Duodenal mucosa (tissue), 2 donors: Measurements from ENCODE around the gene TSPO2.

ENCODE experiments used
- H3K27ac ChIP-seq: one replicate; pipeline ENCODE4 v1.7.0; 2013; ENCODE audit warnings: low read depth, low read length
- H3K27me3 ChIP-seq, 2 donors: one replicate each; pipeline ENCODE4 v1.7.0; 2013; ENCODE audit warnings: low read length in 2 of 2, control low read depth in 1 of 2; ENCODE audit not compliant: insufficient read depth in 2 of 2, control insufficient read depth in 1 of 2
- H3K36me3 ChIP-seq, 2 donors: one replicate each; pipeline ENCODE4 v1.7.0; 2013; ENCODE audit warnings: low read length in 2 of 2, control low read depth in 1 of 2; ENCODE audit not compliant: insufficient read depth in 2 of 2, control insufficient read depth in 1 of 2
- H3K4me1 ChIP-seq, 2 donors: one replicate each; pipeline ENCODE4 v1.7.0; 2013; ENCODE audit warnings: low read length in 2 of 2, control low read depth in 1 of 2; ENCODE audit not compliant: insufficient read depth in 2 of 2, control insufficient read depth in 1 of 2
- H3K4me3 ChIP-seq, 2 donors: one replicate each; pipeline ENCODE4 v1.7.0; 2013; ENCODE audit warnings: low read length in 2 of 2, low read depth in 1 of 2
- H3K9ac ChIP-seq, 2 donors: one replicate each; pipeline ENCODE4 v1.7.0; 2013; ENCODE audit warnings: low read length in 2 of 2, low read depth in 1 of 2
- H3K9me3 ChIP-seq, 2 donors: one replicate each; pipeline ENCODE4 v1.7.0; 2013; ENCODE audit warnings: low read length in 2 of 2, control low read depth in 1 of 2; ENCODE audit not compliant: control insufficient read depth in 1 of 2

TSPO2 gene

DNA sequence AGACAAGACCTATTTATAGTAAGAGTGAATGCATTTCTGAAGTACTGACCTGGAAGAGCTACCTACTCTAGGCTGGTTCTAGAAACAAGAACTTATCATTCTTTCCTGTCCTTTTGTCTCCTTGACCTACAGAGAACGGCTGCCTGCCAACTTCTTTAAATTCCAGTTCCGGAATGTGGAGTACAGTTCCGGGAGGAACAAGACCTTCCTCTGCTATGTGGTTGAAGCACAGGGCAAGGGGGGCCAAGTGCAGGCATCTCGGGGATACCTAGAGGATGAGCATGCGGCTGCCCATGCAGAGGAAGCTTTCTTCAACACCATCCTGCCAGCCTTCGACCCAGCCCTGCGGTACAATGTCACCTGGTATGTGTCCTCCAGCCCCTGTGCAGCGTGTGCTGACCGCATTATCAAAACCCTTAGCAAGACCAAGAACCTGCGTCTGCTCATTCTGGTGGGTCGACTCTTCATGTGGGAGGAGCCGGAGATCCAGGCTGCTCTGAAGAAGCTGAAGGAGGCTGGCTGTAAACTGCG lies 19.0 kb downstream of the TSPO2 start:
- no peak overlapping the region for H3K4me3 ChIP-seq
- H3K27me3 ChIP-seq = no peaks in the 10 kb centered on the region
- H3K36me3 ChIP-seq = peaks cover 0 to 9% of the 10 kb centered on the region in 2 donors
- no peak overlapping the region for H3K9ac ChIP-seq
- no peaks in the 10 kb centered on the region for H3K9me3 ChIP-seq
- H3K27ac ChIP-seq = no peak overlapping the region
- H3K4me1 ChIP-seq = peaks cover 61 to 69% of the 10 kb centered on the region in 2 donors

DNA sequence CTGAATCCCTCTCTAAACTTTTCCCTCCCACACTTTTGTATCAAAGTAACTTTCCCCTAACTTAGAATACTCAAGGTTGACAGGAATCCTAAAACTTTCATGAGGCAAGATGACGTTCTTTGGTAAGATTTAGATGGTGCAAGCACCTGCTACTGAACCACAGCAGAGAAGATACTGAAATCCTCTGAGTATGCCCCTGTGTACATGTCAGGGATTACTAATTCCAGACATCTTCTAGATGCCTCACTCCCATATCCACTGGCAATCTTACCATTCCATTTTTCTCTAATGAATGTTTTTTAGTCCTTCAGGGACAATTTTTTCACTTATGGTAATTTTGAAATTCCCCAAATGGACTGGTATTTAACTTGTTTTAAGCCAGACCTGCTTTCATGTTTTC lies 19.8 kb downstream of the TSPO2 start:
- H3K27me3 ChIP-seq = no peaks in the 10 kb centered on the region
- H3K4me3 ChIP-seq = no peak overlapping the region
- H3K27ac ChIP-seq = no peak overlapping the region
- H3K9me3 ChIP-seq = no peaks in the 10 kb centered on the region
- peaks cover 0 to 9% of the 10 kb centered on the region in 2 donors for H3K36me3 ChIP-seq
- H3K9ac ChIP-seq = no peak overlapping the region
- H3K4me1 ChIP-seq = peaks cover 57 to 69% of the 10 kb centered on the region in 2 donors

DNA sequence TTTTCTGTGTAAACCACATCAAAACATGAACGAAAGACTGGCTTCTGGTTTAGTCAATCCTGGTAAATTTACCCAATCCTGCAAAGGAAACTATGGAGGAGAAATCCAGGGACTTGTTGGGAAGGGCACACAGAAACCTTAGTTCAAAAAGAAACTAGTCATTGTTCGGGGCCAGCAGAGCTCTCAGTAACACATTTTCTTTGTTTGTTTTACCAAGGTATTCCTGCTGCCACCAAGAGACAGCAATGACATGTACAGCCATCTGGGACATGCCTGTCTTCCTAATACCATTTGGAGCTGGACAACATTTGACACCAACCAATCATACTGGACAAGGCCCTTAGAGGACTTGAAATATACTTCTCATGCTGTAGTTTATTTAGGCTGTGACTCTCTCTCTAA lies 21.6 kb downstream of the TSPO2 start:
- Histone ChIP-seq H3K4me1 (peaks cover 43 to 55% of the 10 kb centered on the region in 2 donors), H3K9me3 (no peaks in the 10 kb centered on the region), H3K36me3 (peaks cover 4 to 23% of the 10 kb centered on the region in 2 donors), H3K9ac (no peak overlapping the region), H3K27ac (peak overlapping the region; percentile 48), H3K27me3 (no peaks in the 10 kb centered on the region), H3K4me3 (no peak overlapping the region)

DNA sequence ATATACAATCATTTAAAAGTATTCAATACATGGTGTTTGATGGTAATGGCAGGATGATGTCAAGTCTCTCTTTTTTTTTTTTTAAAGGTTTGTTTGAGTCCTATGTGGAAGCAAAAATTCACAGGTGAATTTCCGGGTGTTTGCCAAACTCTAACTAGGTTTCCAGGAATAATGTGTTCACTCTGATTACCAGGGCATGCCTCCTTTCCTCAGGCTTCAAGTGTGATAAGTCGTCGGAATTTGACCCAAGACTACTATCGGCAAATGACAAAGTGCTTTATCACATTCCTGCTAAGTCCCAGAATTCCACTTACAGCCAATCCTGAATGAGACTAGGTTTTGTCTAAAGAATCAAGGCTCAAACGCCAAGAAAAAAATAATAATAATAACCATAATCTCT lies 22.6 kb downstream of the TSPO2 start:
- Histone ChIP-seq H3K27ac (peak overlapping the region; percentile 5), H3K36me3 (peaks cover 4 to 29% of the 10 kb centered on the region in 2 donors), H3K4me3 (peak overlapping the region; percentile 9 to 18), H3K9me3 (no peaks in the 10 kb centered on the region), H3K27me3 (no peaks in the 10 kb centered on the region), H3K9ac (no peak overlapping the region), H3K4me1 (peaks cover 43 to 49% of the 10 kb centered on the region in 2 donors)

DNA sequence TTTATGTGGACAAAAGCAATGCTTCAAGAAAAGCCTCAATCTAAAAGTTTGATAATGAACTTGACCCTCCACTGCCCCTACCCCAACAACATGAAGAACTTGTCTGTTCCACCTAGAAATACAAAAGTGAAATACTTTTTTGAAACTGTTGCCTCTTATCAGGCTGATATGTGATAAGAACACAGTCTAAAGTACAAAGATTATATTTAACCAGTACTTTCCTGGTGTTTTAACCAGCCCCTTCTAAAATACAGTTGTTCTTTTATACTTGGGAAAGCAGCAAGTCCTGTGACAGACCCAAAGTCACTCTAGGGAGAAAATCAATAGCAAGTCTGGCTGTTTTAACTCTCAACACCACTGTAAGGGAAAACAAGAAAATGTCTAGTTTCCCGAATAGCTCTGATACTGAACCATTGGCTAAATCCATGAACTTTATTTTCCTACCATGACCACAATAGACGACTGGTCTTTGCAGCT lies 23.3 kb downstream of the TSPO2 start:
- Histone ChIP-seq H3K36me3 (peaks cover 4 to 29% of the 10 kb centered on the region in 2 donors), H3K9me3 (no peaks in the 10 kb centered on the region), H3K4me1 (peaks cover 42 to 47% of the 10 kb centered on the region in 2 donors), H3K4me3 (peak overlapping the region; percentile 9 to 27), H3K27me3 (no peaks in the 10 kb centered on the region), H3K9ac (no peak overlapping the region), H3K27ac (no peak overlapping the region)

DNA sequence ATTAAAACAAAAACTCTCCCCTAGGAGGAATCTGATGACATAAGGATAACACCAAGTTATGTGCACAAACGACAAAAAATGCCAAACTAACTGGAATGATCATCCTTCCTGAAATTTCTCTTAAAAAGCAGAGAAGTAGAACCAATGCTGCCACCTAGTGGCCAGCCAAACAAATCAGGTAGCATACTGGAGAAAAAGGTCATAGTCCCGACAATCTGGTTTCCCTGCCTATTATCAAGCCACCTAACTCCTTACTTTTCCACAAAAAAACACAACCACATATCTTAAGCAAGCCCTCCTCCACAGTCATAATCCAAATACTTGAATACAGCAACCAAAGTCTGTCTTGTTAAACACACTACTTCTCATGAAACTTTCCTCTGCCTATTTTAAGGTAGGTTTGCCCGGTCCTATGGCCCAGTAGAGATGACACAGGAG lies 24.6 kb downstream of the TSPO2 start:
- H3K36me3 ChIP-seq = peaks cover 4 to 24% of the 10 kb centered on the region in 2 donors
- no peaks in the 10 kb centered on the region for H3K9me3 ChIP-seq
- H3K4me3 ChIP-seq = no peak overlapping the region
- peaks cover 41 to 48% of the 10 kb centered on the region in 2 donors for H3K4me1 ChIP-seq
- no peak overlapping the region for H3K27ac ChIP-seq
- H3K27me3 ChIP-seq = no peaks in the 10 kb centered on the region
- H3K9ac ChIP-seq = peak overlapping the region in 1 of 2 donors; percentile 13

DNA sequence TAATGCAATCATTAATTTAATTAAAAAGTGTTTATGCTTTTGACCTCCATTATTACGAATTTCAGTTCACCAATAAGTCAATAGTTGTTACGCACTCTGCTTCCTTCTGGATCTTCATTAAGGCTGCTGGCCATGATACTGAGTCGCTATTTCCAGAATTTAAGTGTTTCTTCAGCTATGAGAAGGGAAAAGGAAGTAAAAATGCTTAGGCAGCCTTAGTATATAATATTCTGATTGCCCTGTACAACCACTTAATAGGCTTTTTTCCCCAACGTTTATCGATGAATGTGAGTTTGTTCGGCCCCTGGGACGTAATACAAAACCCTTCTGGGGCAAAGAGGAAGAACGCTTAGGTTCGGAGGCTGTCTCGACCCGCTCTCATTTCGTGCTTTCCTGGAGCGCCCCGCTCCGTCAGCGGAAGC lies 29.2 kb downstream of the TSPO2 start:
- Histone ChIP-seq H3K27ac (peak overlapping the region; percentile 100), H3K9me3 (no peaks in the 10 kb centered on the region), H3K4me1 (peaks cover 27 to 42% of the 10 kb centered on the region in 2 donors), H3K9ac (peak overlapping the region; percentile 97 to 98), H3K36me3 (peaks cover 4 to 20% of the 10 kb centered on the region in 2 donors), H3K4me3 (peak overlapping the region; percentile 89 to 91), H3K27me3 (no peaks in the 10 kb centered on the region)

DNA sequence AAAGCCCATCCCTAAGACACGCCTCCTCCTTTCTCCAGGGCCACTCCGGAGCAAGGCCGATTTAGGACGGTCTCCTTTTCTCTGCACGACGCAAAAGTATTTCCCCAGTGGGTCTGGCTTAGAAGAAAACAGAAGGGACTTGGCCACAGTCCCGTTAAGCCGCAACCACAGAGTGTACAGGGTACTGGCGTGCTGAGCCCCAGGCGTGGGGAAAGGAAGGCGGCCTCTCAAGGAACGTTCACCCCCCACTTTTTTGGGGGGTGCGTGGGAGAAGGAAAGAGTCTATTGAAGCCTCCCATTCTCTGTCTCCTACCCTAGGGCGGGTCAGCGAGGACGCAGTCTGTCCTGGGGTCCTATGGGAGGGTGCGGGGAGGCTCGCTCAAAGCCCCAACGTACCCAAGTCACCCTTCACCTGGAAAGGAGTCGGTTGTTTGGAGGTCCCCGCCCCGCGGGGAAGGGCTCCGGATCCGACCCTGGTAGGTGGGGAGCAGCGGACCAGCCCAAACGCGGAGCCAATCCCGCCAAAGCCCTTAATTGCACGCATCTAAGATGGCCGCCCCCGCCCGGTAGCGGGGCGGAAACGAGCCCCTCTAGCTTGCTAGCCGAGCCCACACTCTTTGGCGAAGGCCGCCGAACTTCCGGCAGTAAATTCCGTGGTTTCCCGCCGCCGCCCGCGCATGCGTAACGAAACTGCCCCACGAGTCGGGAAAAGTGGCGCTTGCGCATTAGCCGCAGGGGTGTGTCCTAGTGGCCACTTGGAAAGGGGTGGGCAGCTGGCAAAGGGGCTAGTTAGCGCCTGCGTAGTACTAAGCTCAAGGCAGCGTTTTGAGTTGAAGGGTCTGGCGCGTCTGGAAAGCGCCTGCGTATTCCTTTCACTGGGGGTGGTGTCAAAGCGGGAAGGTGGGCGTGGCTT lies 29.9 kb downstream of the TSPO2 start, which contains the start of gene OARD1:
Gene OARD1 (minus strand): TSS at position 434 of the 913 bp plus-strand sequence. CDS start 722 bp downstream, outside the sequence.
- Histone ChIP-seq H3K4me3 (peak within 1 kb of the TSS; percentile 89 to 91), H3K36me3 (peaks cover 4 to 20% of the 10 kb centered on the region in 2 donors), H3K27ac (peak within 1 kb of the TSS; percentile 100), H3K9me3 (no peaks in the 10 kb centered on the region), H3K4me1 (peaks cover 29 to 42% of the 10 kb centered on the region in 2 donors), H3K9ac (peak within 1 kb of the TSS; percentile 97 to 98), H3K27me3 (no peaks in the 10 kb centered on the region)

DNA sequence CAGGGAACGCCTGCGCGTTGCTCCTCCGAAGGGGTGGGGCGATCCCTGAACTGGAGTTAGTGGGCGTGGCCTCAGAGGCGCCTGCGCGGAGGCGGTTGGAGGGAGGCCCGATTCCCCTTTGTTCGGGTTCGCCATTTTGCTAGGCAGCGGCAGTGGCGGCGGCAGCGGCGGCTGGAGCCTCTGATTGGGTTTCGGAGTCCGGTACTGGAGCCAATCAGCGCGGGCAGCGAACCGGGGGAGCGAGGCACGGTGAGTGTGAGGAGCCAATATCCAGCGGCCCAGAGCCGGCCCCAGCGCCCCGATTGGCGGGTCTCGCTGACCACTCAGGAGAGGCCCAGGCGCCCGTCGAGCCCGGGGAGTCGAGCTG lies 30.6 kb downstream of the TSPO2 start, which contains the start of gene NFYA:
Gene NFYA (plus strand): TSS at position 139 of the 367 bp plus-strand sequence. CDS start 6,116 bp downstream, outside the sequence.
- Histone ChIP-seq H3K27ac (peak within 1 kb of the TSS; percentile 100), H3K4me3 (peak within 1 kb of the TSS; percentile 89 to 91), H3K27me3 (no peaks in the 10 kb centered on the region), H3K36me3 (peaks cover 4 to 16% of the 10 kb centered on the region in 2 donors), H3K9me3 (no peaks in the 10 kb centered on the region), H3K9ac (peak within 1 kb of the TSS; percentile 97 to 98), H3K4me1 (peaks cover 29 to 46% of the 10 kb centered on the region in 2 donors)
